Activated CD4-positive, alpha-beta memory T cell treated with anti-CD3 and anti-CD28 coated beads, Interleukin-2, amount 10 ng/mL, durations not matched to agents 7 days and 5 days (primary cell): ENCODE measurements around the gene SLC9A8. TPM values are rescaled to one million over a fixed set of nuclear protein-coding genes. Genes with fewer than 3 reads are reported as not detected.
A peak's percentile ranks its signal among the peaks of the same experiment; 100 is the strongest.
"Not testable (repeated sequence)": the region's sequence is repeated elsewhere in the genome, so short reads cannot be mapped to it uniquely, and the experiment has no call there.

ENCODE experiments used
- CTCF ChIA-PET: fragments of 350-600 bp; sonication (Branson Sonifier 250); formaldehyde crosslinking; loops from one replicate; lab custom pipeline; 2021; ENCODE audit warnings: antibody characterized with exemption, inconsistent platforms; lab: Charles Lee
- POLR2A ChIA-PET: fragments of 350-600 bp; sonication (Branson Sonifier 250); formaldehyde crosslinking; loops from one replicate; lab custom pipeline; 2021; ENCODE audit warnings: antibody characterized with exemption; lab: Charles Lee
- DNase-seq: peaks from one replicate; pipeline ENCODE4 v3.0.0-alpha.2; 2020
- H3K27ac Mint-ChIP-seq: one replicate; pipeline ENCODE4 v1.8.0; 2021; ENCODE audit warnings: mild to moderate bottlenecking, mixed read lengths
- H3K27me3 Mint-ChIP-seq: one replicate; pipeline ENCODE4 v1.8.0; 2021; ENCODE audit warnings: mixed read lengths
- H3K36me3 Mint-ChIP-seq: one replicate; pipeline ENCODE4 v1.8.0; 2021; ENCODE audit warnings: low read depth, mixed read lengths
- H3K4me1 Mint-ChIP-seq: one replicate; pipeline ENCODE4 v1.8.0; 2021; ENCODE audit warnings: mixed read lengths
- H3K4me3 Mint-ChIP-seq: one replicate; pipeline ENCODE4 v1.8.0; 2021; ENCODE audit warnings: mild to moderate bottlenecking, mixed read lengths
- H3K9me3 Mint-ChIP-seq: one replicate; pipeline ENCODE4 v1.8.0; 2021; ENCODE audit warnings: mixed read lengths
- total RNA-seq, 2 experiments: library from RNA; stranded (reverse); gene quantifications; one replicate each; pipeline ENCODE4 v1.2.3, GENCODE V29; 2021

SLC9A8 gene
- total RNA-seq, 2 experiments from 2014 or later, result 18.0 to 21.0 TPM

DNA sequence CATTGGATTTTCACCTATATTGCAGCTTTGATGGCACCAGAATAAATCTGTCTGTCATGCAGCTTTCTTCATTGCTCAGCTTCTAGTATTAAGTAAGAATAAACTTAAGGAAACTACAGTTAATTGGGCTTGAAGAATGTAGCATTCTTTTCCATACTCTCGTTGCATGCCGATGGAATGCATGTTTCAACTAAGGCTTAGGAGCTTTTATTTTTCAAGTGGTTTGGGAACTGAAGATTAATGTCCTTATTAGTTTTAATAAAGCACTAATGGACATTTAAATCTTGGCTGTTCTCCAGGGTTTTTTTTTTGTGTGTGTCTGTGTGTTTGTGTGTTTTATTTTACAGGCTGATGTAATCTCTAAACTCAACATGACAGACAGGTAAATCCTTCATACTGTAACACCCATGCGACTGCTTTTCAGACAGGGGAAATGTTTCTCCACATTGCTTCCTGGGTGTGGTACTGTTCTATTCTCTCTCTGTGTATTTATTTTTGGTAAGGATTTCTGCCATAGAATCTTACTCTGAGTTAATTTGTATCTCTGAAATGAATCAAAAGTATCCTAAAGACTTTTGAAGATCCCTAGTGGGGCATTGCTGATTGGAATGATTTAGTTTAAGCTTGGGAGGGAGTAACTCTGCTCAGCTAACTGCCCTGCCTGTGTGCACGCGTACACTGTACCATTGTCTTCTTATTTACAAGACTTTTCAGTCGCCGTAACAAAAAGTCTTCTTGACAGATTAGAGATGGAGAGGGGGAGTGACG is 38.0 kb downstream of the SLC9A8 start:
- ChIA-PET CTCF (interaction anchor here (1.2 to 7.8 kb wide), 3 partner anchors 38 to 239 kb away, joined by 3 to 89 read pairs (median 4); no protein-coding TSS in a partner anchor), POLR2A (no interaction called here)
- Mint-ChIP-seq H3K36me3 (peaks cover 54% of the 10 kb centered on the region), H3K4me3 (no peak overlapping the region), H3K4me1 (peaks cover 27% of the 10 kb centered on the region), H3K27ac (peak overlapping the region; percentile 72), H3K9me3 (no peaks in the 10 kb centered on the region), H3K27me3 (no peaks in the 10 kb centered on the region)
- no peak for DNase-seq

DNA sequence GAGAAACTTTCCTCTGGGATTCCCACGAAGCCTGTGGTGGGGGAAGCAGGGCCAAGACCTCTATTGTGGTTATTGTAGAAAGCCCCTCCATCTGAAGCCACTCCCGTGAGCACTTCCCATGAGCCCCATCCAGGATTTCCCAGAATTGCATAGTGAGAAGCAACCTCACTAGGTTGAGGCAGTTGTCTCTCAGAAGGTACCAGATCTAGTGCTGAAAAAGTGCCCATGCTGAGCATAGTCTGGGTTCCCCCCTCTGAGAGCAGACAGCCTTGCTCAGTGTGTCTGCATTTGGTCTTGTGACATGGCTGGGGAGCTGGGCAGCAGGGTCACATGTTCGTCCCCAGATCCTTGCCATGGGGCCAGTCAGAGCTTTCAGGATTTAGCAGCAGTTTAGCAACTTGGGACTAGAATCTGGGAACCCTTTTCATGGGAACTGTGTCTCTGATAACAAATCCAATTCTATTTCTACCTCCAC is 38.6 kb downstream of the SLC9A8 start:
- Mint-ChIP-seq H3K27ac (peak overlapping the region; percentile 72), H3K4me3 (no peak overlapping the region), H3K9me3 (no peaks in the 10 kb centered on the region), H3K4me1 (peaks cover 27% of the 10 kb centered on the region), H3K36me3 (peaks cover 57% of the 10 kb centered on the region), H3K27me3 (no peaks in the 10 kb centered on the region)
- no peak for DNase-seq
- POLR2A ChIA-PET, result no interaction called here
- CTCF ChIA-PET, result interaction anchor here (1.6 kb wide), 1 partner anchor 220 kb away, joined by 4 read pairs; no protein-coding TSS in a partner anchor

DNA sequence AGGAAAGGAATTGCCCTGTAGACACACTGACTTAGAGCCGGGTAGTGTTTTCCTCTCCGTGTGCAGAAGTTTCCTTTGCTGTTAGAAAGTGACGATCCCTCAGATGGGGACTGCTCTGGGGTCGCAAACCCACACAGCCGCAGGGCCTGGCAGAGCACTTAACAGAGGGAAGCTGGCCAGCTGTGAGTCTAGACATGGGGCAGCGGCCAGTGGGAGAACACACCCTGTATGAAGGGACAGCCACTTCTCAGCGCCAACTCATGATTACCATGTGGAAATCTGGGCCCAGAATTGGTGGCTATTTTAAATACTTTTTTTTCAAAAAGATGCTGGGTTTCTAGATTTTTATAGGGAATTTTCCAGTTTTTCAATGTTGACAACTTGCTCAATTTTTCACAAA is 39.4 kb downstream of the SLC9A8 start:
- H3K4me1 Mint-ChIP-seq, result peaks cover 27% of the 10 kb centered on the region
- peak overlapping the region; percentile 16 for H3K27ac Mint-ChIP-seq
- ChIA-PET POLR2A (no interaction called here), CTCF (interaction anchor here (1.6 kb wide), 1 partner anchor 219 kb away, joined by 4 read pairs; no protein-coding TSS in a partner anchor)
- no peaks in the 10 kb centered on the region for H3K27me3 Mint-ChIP-seq
- no peaks in the 10 kb centered on the region for H3K9me3 Mint-ChIP-seq
- DNase-seq, result no peak
- H3K4me3 Mint-ChIP-seq, result no peak overlapping the region
- H3K36me3 Mint-ChIP-seq, result peaks cover 61% of the 10 kb centered on the region

DNA sequence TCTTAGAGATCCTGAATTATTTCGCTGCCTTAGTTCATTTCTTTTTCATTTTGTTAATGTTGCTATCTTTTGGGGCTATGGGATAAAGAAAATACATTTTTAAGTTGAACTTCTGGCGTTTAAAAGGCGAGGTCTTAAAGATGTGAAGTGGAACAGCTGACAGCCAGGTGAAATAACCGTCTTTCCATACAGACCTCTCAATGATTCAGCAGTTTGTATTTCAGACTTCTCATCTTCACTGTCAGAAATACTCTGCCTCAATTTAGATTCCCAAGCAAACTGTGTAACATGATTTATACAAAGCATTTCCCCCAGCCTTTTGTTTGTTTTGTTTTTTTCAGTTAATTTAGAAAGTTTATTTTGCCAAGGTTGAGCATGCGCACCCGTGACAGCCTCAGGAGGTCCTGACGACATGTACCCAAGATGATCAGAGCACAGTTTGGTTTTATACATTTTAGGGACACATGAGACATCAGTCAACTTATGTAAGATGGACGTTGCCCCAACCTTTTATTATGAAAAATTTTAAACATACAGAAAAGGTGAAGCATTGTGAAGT is 40.0 kb downstream of the SLC9A8 start:
- DNase-seq, result no peak
- ChIA-PET POLR2A (no interaction called here), CTCF (interaction anchor here (1.6 kb wide), 1 partner anchor 219 kb away, joined by 4 read pairs; no protein-coding TSS in a partner anchor)
- no peaks in the 10 kb centered on the region for H3K9me3 Mint-ChIP-seq
- no peaks in the 10 kb centered on the region for H3K27me3 Mint-ChIP-seq
- peaks cover 27% of the 10 kb centered on the region for H3K4me1 Mint-ChIP-seq
- no peak overlapping the region for H3K4me3 Mint-ChIP-seq
- peak overlapping the region; percentile 28 for H3K27ac Mint-ChIP-seq
- peaks cover 65% of the 10 kb centered on the region for H3K36me3 Mint-ChIP-seq

DNA sequence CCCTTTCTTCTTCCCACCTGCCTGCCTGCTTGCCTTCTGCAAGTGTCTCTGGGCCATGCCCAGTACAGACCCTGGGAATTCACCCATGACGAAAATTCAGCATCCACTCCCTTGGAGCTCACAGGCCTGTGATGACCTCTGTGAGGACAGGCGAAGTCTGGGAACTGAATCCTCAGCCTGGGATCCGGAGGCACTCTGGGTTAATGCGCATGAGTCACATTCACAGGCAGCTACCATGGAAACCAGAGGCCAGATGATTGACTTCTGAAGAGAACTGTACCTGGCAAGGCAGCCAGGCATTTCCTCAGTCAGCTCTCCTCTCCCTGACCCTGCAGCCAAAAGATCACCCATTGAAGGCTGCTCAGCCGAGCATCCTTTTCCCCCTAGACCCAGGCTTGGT is 41.0 kb downstream of the SLC9A8 start:
- H3K4me1 Mint-ChIP-seq, result peaks cover 27% of the 10 kb centered on the region
- peaks cover 65% of the 10 kb centered on the region for H3K36me3 Mint-ChIP-seq
- no peak overlapping the region for H3K27ac Mint-ChIP-seq
- no peaks in the 10 kb centered on the region for H3K27me3 Mint-ChIP-seq
- H3K9me3 Mint-ChIP-seq, result no peaks in the 10 kb centered on the region
- no peak for DNase-seq
- CTCF ChIA-PET, result no interaction called here
- no peak overlapping the region for H3K4me3 Mint-ChIP-seq
- POLR2A ChIA-PET, result no interaction called here

DNA sequence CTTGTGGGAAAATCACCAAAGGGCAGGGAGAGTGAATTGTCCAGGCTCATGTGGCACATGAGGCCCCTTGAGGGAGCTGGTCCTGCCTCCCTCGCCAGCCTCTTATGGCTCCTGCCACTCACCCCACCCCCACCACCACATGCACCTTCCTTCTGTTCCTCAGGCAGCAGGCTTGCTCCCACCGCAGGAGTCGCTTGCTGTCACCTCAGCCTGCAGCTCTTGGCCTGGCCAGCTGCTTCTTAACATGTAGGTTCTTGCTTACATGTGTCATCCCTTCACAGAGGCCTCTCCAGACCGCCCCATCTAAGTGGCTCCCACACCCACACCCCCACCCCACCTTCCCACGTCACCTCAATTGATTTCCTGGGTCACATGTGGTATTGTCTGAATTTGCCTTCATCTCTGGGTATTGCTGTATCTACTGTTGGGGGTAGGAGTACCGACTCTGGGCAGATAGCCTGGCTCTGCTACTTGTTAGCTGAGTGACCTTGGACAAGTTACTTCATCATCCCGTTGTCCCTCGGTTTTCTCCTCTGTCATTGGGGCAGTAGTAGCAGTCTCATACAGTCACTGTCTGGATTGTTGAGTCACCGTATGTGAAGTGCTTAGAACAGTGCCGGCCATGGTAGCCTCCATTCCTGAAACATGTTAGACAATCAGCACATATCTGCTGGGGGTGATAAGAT is 41.7 kb downstream of the SLC9A8 start:
- DNase-seq, result no peak
- Mint-ChIP-seq H3K4me1 (peaks cover 24% of the 10 kb centered on the region), H3K27ac (no peak overlapping the region), H3K27me3 (no peaks in the 10 kb centered on the region), H3K9me3 (no peaks in the 10 kb centered on the region), H3K4me3 (no peak overlapping the region), H3K36me3 (peaks cover 60% of the 10 kb centered on the region)
- POLR2A ChIA-PET, result no interaction called here
- CTCF ChIA-PET, result no interaction called here

DNA sequence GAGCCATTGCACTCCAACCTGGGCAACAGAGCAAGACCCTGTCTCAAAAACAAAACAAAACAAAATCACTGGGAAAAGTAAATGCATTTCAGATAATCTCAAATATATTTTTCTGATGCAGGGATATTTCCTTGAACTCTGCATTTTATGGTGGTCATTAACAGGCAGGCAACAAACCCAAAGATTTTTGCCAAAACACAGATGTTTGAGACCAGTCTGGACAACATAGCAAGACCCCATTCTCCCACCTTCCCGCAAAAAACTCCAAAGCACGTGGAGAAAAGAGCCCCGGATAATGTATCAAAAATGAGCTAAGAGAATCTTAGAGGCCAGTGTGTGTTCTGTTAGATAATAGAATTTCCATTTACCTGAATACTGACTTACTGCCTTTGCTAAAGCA is 44.3 kb downstream of the SLC9A8 start:
- no peaks in the 10 kb centered on the region for H3K9me3 Mint-ChIP-seq
- DNase-seq, result no peak
- no peak overlapping the region for H3K27ac Mint-ChIP-seq
- CTCF ChIA-PET, result interaction anchor here (0.7 to 1.5 kb wide), 3 partner anchors 10 to 321 kb away, joined by 3 read pairs; no protein-coding TSS in a partner anchor
- H3K36me3 Mint-ChIP-seq, result peaks cover 54% of the 10 kb centered on the region
- POLR2A ChIA-PET, result no interaction called here
- H3K27me3 Mint-ChIP-seq, result no peaks in the 10 kb centered on the region
- no peak overlapping the region for H3K4me3 Mint-ChIP-seq
- H3K4me1 Mint-ChIP-seq, result peaks cover 14% of the 10 kb centered on the region

DNA sequence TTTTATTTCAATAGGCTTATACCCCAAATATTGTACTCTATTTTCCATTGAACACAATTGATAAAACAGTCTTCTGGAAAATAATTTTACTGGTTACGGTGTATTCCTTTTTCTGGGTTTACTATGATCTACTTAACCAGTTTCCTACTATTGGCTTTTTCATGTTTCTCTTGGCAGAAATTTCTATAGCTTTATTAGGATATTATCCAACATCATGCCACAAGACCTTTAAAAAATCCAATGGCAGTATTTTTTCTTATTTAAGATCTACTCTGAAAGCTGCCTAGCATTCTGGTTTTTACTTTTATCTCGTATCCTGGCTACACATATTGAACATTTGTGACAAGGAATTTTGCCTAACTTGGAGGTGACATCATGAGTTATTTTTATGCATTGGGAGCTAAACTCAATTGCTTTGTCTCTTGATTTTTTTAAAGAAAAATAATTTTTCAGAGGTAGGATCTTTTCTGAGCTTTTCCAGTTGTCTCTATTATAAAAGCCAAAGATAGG is 45.5 kb downstream of the SLC9A8 start:
- peaks cover 11% of the 10 kb centered on the region for H3K4me1 Mint-ChIP-seq
- POLR2A ChIA-PET, result no interaction called here
- no peak for DNase-seq

DNA sequence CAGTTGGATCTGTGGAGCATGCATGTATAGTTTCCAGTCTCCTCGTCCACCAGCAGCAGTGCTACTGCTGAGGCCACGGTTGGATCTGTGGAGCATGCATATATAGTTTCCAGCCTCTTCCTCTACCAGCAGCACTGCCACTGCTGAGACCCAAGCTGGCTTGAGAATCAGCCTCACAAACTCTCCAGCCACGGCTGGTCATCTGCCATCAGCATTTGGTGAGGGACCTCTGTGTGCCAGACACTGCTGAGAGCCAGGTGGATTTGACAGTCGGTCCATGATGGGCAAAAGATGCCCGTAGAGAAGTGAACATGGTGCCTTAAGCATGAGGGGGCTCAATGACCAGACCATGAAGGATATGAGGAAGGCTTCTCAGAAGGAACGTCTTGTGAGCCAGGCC is 46.4 kb downstream of the SLC9A8 start:
- CTCF ChIA-PET, result interaction anchor here (1.0 to 1.2 kb wide), 2 partner anchors 13 to 265 kb away, joined by 3 to 6 read pairs; no protein-coding TSS in a partner anchor
- Mint-ChIP-seq H3K27me3 (no peaks in the 10 kb centered on the region), H3K36me3 (peaks cover 51% of the 10 kb centered on the region), H3K9me3 (no peaks in the 10 kb centered on the region), H3K27ac (no peak overlapping the region), H3K4me3 (no peak overlapping the region), H3K4me1 (peaks cover 11% of the 10 kb centered on the region)
- DNase-seq, result no peak
- POLR2A ChIA-PET, result interaction anchor here (0.9 kb wide), 1 partner anchor 244 kb away, joined by 3 read pairs; no protein-coding TSS in a partner anchor

More for the DNA sequence above, 45.5 kb downstream of the SLC9A8 start:
- Mint-ChIP-seq H3K9me3 (no peaks in the 10 kb centered on the region), H3K27ac (no peak overlapping the region), H3K27me3 (no peaks in the 10 kb centered on the region), H3K36me3 (peaks cover 55% of the 10 kb centered on the region), H3K4me3 (no peak overlapping the region)
- CTCF ChIA-PET, result interaction anchor here (1.5 kb wide), 1 partner anchor 29 kb away, joined by 3 read pairs; no protein-coding TSS in a partner anchor

DNA sequence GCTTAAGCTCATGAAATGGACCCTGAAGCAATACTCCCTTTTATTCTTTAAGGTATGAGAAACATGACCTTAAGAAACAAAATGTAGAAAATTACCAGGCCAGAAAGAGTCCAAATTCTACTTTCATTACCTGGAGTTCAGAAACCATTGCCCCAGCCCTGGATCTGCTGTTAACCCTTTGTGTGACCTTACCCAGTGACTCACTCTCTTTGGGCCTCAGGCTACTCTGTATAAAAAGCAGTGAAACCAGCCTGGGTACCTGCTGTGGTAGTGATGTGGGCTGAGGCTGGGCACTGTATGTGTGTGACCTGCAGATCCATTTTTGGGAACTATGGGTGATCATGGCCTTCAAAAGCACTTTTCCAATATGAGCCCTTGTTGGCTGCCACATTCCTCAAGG is 47.2 kb downstream of the SLC9A8 start:
- Mint-ChIP-seq H3K27me3 (no peaks in the 10 kb centered on the region), H3K27ac (no peak overlapping the region), H3K9me3 (no peaks in the 10 kb centered on the region), H3K4me3 (no peak overlapping the region), H3K36me3 (peaks cover 54% of the 10 kb centered on the region), H3K4me1 (peaks cover 10% of the 10 kb centered on the region)
- ChIA-PET CTCF (interaction anchor here (0.6 to 1.2 kb wide), 4 partner anchors 14 to 436 kb away, joined by 3 to 6 read pairs (median 4); no protein-coding TSS in a partner anchor), POLR2A (interaction anchor here (0.9 kb wide), 1 partner anchor 245 kb away, joined by 3 read pairs; no protein-coding TSS in a partner anchor)
- no peak for DNase-seq

DNA sequence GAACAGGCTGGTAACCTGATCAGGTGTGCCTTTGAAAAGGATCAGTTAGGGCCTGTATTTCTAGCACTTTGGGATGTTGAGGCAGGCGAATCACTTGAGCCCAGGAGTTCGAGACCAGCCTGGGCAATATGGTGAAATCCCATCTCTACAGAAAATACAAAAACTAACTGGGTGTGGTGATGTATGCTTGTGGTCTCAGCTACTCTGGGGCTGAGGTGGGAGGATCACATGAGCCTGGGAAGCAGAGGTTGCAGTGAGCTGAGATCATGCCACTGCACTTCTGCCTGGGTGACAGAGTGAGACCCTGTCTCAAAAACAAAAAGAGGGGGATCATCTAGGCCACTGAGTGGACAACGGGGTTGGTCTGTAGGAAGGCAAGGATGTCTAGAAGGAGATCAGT is 48.6 kb downstream of the SLC9A8 start:
- H3K9me3 Mint-ChIP-seq, H3K27ac Mint-ChIP-seq, DNase-seq, H3K27me3 Mint-ChIP-seq, H3K4me3 Mint-ChIP-seq: not testable (repeated sequence)
- H3K4me1 Mint-ChIP-seq, result peaks cover 12% of the 10 kb centered on the region
- peaks cover 58% of the 10 kb centered on the region for H3K36me3 Mint-ChIP-seq
- CTCF ChIA-PET, result interaction anchor here (1.1 kb wide), 1 partner anchor 28 kb away, joined by 3 read pairs; no protein-coding TSS in a partner anchor
- POLR2A ChIA-PET, result interaction anchor here (1.0 kb wide), 1 partner anchor 246 kb away, joined by 3 read pairs; no protein-coding TSS in a partner anchor

DNA sequence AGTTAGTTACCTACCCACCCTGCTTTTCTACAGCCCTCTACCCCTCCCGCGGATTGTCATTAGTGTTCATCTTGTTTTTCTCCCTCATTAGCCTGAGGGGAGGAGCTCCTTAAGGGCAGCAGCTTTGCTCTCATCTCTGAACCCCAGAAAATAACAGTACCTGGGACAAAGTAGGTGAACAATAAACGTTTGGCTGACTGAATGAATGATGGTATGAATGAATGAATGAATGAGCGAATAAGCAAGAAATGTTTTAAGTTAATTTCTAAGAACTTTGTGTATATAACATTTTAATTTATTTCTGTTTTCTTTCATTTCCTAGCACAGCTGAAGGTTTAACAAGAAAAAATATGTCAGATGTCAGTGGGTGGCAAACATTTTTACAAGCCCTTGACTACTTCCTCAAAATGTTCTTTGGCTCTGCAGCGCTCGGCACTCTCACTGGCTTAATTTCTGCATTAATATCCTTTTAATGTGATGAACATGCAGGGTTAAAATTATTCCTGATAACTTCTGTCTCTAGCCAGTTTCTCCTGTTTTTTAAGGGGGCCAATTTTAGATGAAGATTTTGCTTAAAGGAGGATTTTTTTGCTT is 50.1 kb downstream of the SLC9A8 start:
- Mint-ChIP-seq H3K9me3 (no peaks in the 10 kb centered on the region), H3K27me3 (no peaks in the 10 kb centered on the region), H3K27ac (no peak overlapping the region), H3K4me3 (no peak overlapping the region), H3K4me1 (peaks cover 12% of the 10 kb centered on the region), H3K36me3 (peaks cover 60% of the 10 kb centered on the region)
- DNase-seq, result no peak
- ChIA-PET POLR2A (no interaction called here), CTCF (no interaction called here)
